LNCAP (cell line): ENCODE measurements around the gene TMEM132D.

Experiments used
- TF ChIP-seq, protein P1 (sequence below): fragments of 450-650 bp; IDR thresholded peaks from 2 replicates; pipeline ENCODE4 v1.5.1; 2017; ENCODE audit warnings: mild to moderate bottlenecking

TMEM132D gene

DNA sequence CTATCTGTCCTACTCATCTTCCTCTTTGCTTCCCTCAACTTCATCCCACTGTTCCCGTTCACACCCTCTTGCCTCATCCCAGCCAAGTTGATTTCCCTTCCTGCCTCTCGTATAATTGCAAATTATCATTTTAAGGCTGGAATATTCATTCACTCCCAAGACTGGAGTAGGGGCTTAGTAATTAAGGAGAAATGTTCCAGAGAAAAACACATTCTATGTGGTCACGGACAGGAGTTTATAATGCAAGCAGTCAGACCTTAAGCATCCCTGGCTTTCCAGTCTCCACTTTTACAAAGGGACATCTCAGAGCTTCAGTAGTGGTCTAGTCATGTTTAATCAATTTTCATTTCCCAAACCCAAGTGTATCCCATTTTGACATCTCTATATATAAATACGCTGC, 54.9 kb downstream of the TMEM132D start:
- TF ChIP-seq, protein P1, sequence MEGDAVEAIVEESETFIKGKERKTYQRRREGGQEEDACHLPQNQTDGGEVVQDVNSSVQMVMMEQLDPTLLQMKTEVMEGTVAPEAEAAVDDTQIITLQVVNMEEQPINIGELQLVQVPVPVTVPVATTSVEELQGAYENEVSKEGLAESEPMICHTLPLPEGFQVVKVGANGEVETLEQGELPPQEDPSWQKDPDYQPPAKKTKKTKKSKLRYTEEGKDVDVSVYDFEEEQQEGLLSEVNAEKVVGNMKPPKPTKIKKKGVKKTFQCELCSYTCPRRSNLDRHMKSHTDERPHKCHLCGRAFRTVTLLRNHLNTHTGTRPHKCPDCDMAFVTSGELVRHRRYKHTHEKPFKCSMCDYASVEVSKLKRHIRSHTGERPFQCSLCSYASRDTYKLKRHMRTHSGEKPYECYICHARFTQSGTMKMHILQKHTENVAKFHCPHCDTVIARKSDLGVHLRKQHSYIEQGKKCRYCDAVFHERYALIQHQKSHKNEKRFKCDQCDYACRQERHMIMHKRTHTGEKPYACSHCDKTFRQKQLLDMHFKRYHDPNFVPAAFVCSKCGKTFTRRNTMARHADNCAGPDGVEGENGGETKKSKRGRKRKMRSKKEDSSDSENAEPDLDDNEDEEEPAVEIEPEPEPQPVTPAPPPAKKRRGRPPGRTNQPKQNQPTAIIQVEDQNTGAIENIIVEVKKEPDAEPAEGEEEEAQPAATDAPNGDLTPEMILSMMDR: no peak

GRCh38 chr12:129847063-129847462, 56.8 kb downstream of the TMEM132D start:
- TF ChIP-seq, protein P1: no peak

- TF ChIP-seq, protein P1: no peak
Measured at GRCh38 chr12:129844662-129845220, 59.1 kb downstream of the TMEM132D start.

DNA sequence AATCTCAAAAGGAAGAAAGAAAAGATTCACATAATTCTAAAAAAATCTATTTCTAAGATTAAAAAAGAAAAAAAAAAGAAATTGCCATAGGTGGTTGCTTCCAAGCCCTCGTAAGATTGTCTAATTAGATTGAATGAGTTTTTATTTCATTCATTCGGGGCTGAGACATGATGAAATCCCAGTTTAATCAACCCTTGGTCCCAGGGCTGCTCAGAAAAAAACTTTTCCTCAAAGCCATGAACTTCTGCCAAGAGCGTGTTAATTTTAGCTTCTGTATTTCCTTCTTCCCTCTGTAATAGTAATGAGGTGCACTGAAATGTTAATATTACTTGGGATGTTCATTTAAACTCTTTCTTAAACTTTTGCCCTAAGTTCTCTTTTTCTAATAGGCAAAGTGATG, 62.6 kb downstream of the TMEM132D start:
- TF ChIP-seq, protein P1: no peak

DNA sequence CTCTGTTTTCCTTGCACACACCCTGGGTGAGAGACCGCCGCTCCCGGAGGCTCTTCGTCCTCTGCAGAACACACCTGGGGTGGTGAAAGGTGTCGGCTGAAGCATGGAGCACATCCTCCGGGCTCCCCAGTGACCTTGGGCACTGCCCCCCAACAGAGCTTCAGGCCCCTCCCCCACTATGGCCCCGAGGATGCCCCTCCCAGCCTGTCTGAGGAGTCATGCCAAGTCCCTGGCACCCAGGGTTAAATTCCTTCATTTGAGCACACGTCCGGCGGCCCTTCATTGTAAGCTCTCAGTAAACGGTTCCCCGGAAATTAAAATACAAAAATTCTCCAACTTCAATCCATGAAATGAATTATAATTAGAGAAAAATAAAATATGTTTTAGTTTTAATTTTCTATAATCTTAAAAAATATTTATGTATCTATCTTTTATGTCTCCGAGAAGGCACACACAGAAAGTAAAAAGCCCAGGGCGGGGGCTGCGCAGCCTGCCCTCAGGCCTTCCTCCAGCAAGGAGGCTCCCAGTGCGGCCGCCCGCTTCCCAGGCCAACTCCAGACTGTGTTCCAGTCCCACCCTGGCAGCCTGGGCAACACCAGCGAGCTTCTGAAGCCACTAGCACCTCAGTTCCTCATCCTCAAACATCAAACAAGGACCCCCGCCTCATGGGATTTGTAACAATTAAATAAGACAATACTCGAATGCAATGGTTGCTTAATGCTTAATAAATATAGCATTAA, 63.5 kb downstream of the TMEM132D start:
- TF ChIP-seq, protein P1: no peak

GRCh38 chr12:129839679-129840078, 64.1 kb downstream of the TMEM132D start:
- TF ChIP-seq, protein P1: no peak

GRCh38 chr12:129831294-129831693, 72.5 kb downstream of the TMEM132D start:
- TF ChIP-seq, protein P1: no peak
